Measurements from ENCODE around the gene PAM.

Gene PAM

DNA sequence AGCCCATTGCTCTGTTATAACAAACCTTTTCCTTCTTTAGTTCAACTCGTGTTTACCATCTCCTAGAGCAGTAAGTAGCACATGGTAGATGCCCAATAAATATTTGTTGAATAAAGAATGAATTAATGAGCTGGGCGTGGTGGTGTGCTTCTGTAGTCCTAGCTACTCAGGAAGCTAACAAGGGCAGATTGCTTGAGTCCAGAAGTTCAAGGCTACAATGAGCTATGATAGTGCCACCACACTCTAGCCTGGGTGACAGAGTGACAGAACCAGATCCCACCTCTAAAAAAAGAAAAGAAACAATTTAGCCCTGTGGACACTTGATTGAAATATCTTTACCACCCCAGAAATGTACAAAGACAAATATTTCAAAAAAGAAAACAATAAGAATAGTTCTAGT, 14.6 kb upstream of the PAM start:
- TF ChIP-seq GATA2 (IDR thresholded peaks at IDR 0.05; ENCODE audit: low read depth, low read length) (no peak), GATA3 (IDR thresholded peaks at IDR 0.05; ENCODE audit: low read depth, low read length) (no peak)

DNA sequence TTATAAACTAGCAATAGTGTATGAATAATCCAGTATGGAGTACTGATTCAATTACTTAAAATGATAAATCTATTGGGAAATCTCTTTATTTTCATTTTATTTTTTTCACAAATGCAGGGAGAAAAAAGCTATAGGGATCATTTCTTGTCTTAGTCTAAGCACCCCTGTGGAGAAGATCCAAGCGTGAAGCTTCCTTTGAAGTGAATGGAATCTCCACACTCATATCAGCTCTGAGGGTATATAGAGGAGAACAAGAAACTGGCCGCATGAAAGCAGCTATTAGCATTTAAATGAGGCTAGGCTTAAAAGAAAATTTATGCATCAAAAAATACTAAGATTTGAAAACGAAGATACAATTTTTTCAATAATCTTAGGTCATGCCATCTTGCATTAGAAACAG, 12.9 kb upstream of the PAM start:
- TF ChIP-seq GATA3 (IDR thresholded peaks at IDR 0.05; ENCODE audit: low read depth, low read length) (no peak), GATA2 (IDR thresholded peaks at IDR 0.05; ENCODE audit: low read depth, low read length) (no peak)

DNA sequence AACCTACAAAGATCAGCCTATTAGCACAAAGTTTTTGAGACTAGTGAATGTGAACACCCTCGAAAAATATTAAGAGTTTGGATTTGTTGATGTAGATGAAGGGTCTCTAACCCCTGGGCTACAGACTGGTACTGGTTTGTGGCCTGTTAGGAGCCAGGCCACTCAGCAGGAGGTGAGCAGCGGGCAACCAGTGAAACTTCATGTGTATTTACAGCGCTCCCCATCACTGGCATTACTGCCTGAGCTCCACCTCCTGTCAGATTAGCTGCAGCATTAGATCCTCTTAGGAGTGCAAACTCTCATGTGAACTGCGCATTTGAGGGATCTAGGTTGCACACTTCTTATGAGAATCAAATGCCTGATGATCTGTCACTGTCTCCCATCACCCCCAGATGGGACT, 11.2 kb upstream of the PAM start:
- TF ChIP-seq GATA3 (IDR thresholded peaks at IDR 0.05; ENCODE audit: low read depth, low read length) (no peak), GATA2 (IDR thresholded peaks at IDR 0.05; ENCODE audit: low read depth, low read length) (no peak)

DNA sequence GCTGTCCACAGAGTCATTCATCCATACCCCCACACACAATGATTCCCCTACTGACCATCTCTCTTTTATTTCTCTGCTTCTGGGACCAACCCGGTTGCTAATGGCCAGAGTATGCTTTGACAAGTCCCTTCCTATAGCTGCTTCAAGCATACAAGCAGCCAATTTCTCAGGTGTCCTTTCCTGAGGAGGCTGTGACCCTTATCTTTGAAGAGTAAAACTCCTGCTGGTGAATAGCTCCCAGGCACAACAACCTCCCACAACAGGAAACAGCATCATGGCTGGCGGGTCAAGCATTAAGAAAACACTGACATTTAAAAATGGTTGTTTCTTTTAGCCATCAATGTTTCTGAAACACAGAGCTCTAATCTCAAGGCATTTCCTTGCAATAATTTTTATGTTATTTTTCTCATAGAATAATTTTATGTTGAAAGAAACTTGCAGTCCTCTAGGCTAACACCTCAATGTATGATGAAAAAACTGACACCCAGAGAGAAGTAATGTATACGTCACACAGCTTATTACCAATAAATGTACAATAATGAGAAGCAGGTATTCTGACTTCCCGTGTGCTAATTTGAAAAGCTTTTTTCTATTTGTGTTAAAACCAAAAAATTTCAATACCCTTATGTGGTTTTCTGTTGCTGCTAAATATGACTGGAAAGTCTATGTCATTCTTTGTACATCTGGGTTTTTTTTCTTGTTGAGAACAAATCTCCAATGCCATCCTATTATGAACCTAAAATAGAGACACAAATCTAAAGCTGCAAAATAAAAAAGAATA, 7.5 kb upstream of the PAM start:
- TF ChIP-seq GATA2 (IDR thresholded peaks at IDR 0.05; ENCODE audit: low read depth, low read length), result no peak
- no peak for TF ChIP-seq GATA3 (IDR thresholded peaks at IDR 0.05; ENCODE audit: low read depth, low read length)

DNA sequence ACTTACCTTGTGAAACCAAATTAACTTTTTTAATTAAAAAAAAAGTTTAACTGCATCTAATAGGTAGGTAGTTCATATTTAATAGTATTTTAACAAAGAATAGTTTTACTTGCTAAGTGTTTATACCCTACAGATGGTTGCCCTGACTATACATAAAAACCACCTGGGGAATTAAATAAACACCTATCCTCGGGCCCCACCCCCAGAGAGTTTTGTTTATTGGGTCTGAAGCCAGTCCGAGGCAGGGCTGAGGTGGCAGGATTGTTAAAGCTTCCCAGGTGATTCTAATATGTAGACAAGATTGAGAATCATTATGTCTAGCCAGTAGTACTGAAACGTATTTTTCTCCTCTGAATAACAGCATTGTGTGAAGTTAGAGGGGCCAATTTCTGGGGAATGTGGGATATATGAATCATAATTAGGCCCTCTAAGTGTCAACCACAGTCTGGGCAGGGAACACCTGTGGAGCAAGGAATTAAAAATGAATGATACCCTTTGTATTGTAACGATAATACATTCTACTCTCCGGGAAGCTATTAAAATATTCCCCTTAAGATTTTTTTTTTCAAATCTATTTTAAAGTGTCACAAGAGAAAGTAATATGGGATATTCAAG, 5.6 kb upstream of the PAM start:
- TF ChIP-seq GATA2 (IDR thresholded peaks at IDR 0.05; ENCODE audit: low read depth, low read length) (no peak), GATA3 (IDR thresholded peaks at IDR 0.05; ENCODE audit: low read depth, low read length) (no peak)

DNA sequence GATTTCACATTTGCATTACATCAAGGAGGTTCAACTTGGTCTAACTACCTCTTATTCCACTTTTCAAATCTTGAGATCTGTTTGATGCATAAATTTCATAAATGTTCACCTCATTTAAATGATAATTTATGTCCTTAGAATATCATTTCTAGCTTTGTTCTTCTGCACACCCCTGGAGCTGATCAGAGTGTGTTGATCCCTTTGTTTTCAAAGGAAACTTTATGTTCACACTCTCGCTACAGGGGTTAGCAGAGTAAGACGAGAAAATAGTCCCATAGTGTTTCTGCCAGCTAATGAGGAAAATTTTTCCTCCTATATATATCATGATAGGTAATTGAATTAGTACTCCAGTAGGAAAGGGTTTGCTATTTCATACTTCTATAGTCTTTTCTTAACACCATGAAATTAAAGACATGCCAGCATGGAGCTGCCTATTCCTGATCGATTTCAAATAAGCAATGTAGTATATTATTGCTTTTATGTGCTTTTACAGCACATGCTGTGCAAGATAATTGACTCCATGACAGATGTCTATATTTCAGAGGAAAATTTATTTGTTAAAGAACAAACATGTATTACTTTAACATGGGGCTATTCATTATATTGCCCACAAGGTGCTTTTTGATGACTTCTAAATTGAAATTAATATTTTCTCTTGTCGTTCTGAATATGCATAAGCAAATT, 4.8 kb upstream of the PAM start:
- TF ChIP-seq GATA3 (IDR thresholded peaks at IDR 0.05; ENCODE audit: low read depth, low read length) (no peak), GATA2 (IDR thresholded peaks at IDR 0.05; ENCODE audit: low read depth, low read length) (no peak)

DNA sequence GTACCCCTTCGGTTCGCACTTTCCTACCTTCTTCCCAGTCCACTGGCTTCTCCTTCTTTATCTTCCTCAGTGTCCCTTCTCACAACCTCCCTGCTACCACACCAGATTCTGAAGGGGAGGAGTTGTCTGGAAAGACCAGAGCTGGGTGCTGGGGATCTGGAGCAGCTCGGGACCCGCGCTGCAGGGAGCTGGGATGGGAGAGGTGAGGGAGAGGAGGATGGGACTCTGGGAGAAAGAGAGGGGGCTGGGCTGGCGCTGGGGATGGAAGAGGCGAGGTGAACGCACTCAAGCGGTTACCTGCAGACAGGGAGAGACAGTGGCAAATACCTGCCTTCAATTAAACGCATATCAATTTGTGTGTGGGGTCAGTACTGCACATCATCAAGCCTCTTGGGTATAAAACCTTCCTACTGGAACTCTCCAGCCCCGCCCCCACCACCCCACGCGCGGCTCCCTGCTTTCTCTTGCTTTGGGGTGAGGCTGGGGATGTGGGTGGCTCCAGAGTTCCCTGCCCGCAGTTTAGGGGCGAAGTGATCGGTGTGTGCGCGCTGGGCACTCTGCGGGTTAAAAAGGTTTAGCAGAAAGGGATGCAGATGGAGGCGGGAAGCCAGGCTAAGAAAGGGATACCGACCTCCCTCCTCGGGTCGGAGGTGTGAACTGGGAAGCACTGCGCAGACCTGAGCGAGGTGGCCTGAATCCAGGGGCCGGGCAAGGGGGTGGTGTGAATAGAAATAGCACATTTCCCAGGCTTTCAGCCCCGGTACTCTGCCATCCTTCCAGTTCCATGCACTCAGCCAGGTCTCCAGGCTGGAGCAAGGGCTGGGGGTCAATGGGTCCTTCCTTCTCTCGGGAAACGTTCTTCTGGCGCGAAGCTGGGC, 977 bp upstream of the PAM start:
- TF ChIP-seq GATA2 (IDR thresholded peaks at IDR 0.05; ENCODE audit: low read depth, low read length) (no peak), GATA3 (IDR thresholded peaks at IDR 0.05; ENCODE audit: low read depth, low read length) (no peak)

DNA sequence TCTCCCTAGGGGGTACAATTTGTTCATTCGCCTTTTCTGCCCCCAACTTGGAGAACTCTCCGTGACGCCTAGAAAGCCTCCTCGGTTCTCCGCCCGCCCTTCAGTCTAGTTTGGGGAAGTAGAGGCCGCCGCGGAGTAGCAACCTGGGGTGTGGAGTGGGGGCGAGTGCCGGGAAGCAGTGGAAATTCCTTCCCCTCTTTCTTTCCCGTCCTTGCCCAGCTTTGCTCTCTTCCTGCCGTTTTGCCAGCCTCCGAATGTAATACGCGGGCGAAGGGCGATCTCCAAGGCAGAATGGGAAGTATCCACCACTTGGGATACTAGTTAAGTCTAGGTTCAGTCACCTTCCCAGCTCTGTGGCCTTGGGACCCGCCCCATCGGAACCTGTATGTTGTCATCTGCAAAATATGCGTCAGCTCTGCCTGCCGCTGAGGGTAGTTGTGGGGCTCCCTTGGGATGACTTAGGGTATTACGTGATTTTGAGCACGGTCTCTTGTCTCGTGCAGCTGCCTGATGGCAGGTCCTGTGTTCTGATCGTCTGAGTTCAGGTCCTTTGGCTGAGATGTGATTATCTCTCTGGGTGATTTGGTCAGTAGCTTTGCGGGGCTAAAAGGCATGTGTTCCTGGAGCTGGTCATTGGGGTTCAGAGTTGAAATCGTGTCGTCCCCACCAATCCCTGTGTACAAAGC, 724 bp downstream of the PAM start:
- TF ChIP-seq GATA2 (IDR thresholded peaks at IDR 0.05; ENCODE audit: low read depth, low read length) (no peak), GATA3 (IDR thresholded peaks at IDR 0.05; ENCODE audit: low read depth, low read length) (no peak)

DNA sequence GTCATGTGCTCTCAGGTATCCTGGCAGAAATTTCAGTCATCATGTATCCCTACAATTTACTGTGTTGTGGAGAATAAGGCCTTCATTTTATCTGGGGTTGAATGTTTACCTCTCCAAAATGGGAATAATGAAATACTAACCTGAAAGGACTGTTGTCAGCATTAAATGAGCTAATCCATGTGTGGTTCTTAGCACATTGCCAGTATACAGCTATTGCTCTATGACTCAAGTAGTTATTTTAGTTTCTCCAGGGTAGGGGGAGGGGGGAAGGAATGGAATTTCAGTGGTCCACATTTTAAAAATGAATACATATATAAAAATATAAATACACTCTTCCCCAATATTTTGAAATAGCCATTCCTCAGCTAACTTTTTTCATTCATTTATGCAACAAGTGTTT, 3.5 kb downstream of the PAM start:
- no peak for TF ChIP-seq GATA2 (IDR thresholded peaks at IDR 0.05; ENCODE audit: low read depth, low read length)
- no peak for TF ChIP-seq GATA3 (IDR thresholded peaks at IDR 0.05; ENCODE audit: low read depth, low read length)

DNA sequence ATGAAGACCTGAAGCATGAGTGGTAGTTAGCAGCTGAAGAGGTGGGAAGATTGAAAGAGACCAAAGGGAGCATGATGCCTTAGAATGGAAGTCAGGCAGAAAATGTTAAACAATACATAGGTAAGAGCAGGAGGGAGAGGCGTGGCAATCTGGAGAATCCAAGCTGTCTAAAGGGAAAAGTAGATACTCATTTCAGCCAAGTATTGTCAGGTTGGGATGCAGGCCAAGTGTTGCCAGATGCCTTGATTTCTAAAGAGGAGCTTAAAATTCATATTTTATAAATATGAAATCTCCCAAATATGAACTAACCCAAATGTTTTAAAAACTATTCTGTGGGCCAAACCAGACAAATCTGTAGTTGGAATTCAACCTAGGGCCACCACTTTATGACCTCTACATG, 4.2 kb downstream of the PAM start:
- TF ChIP-seq GATA3 (IDR thresholded peaks at IDR 0.05; ENCODE audit: low read depth, low read length) (no peak), GATA2 (IDR thresholded peaks at IDR 0.05; ENCODE audit: low read depth, low read length) (no peak)

DNA sequence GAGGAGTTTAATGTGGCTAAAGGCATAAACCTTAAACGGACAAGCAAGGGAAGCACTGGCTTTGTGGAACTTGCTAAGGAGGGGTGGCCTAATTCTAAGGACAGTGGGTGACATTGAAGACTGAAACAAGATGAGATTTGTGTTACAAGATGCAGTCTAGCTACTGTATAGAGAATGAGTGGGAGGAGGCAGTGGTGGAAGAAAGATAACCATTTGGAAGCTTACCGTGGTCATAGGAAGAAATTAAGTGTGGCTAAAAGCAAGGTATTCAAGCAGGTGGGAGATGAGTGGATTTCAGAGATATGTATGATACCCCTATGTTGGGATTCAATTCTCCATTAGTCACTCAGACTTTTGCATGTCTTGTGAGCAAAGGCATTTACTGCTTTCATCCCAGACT, 4.6 kb downstream of the PAM start:
- TF ChIP-seq GATA3 (IDR thresholded peaks at IDR 0.05; ENCODE audit: low read depth, low read length) (no peak), GATA2 (IDR thresholded peaks at IDR 0.05; ENCODE audit: low read depth, low read length) (no peak)

DNA sequence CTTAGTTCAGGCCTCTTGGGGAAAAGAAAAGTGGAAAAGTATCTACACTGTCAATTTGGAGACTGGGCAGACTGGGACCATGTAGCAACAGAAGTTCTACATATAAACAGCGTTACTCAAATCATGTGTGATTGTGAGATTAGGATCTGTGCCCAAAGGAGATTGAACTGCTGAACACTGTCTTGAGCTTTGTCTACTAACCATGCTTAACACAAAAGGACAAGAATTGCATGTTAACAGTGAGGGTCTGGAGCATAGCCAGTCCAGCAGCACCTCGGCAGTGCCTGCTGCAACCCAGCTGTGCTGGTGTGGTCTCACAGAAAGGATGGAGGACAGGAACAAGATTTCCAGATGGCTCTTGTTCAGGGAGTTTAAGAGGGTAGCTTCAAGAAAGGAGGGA, 5.7 kb downstream of the PAM start:
- peak; percentile 83 for TF ChIP-seq GATA2 (IDR thresholded peaks at IDR 0.05; ENCODE audit: low read depth, low read length)
- peak; percentile 79 for TF ChIP-seq GATA3 (IDR thresholded peaks at IDR 0.05; ENCODE audit: low read depth, low read length)

DNA sequence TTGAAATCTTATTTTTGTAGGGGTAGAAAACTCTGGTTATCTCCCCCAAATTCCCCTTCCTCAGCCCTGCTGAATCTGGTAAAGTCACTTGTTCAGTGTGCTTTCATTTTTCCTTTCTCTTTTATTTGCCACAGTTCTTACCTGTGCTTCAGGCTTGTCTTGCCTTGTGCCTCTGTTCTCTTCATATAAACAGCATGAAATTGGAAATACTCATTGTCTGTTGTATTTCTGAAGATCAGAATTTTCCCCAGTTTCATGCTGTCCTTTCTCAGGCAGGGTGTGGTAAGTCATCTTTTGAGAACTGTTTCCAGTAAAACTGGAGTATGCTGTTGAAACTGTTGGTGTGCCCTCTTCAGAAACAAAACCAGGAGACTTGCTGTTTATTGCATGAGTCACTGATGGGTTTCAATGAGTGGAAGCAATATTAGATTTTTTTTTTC, 7.0 kb downstream of the PAM start:
- TF ChIP-seq GATA2 (IDR thresholded peaks at IDR 0.05; ENCODE audit: low read depth, low read length), result no peak
- no peak for TF ChIP-seq GATA3 (IDR thresholded peaks at IDR 0.05; ENCODE audit: low read depth, low read length)
